Activated CD4-positive, alpha-beta T cell treated with anti-CD3 and anti-CD28 coated beads, Interleukin-2, amount 10 ng/mL, durations not matched to agents 7 days and 5 days (primary cell): ENCODE results near the gene SLC9A3. TPM values are rescaled to one million over a fixed set of nuclear protein-coding genes. Genes with fewer than 3 reads are reported as not detected.

Experiments
- CTCF ChIA-PET: fragments of 350-600 bp; sonication (Branson Sonifier 250); formaldehyde crosslinking; loops from one replicate; lab custom pipeline; 2021; ENCODE audit warnings: antibody characterized with exemption; lab: Charles Lee
- POLR2A ChIA-PET: fragments of 350-600 bp; sonication (Branson Sonifier 250); formaldehyde crosslinking; loops from one replicate; lab custom pipeline; 2021; ENCODE audit warnings: antibody characterized with exemption; lab: Charles Lee
- DNase-seq: peaks from one replicate; pipeline ENCODE4 v3.0.0-alpha.2; 2020
- H3K27ac Mint-ChIP-seq: one replicate; pipeline ENCODE4 v1.8.0; 2021; ENCODE audit warnings: mild to moderate bottlenecking, moderate library complexity, mixed read lengths
- H3K27me3 Mint-ChIP-seq: one replicate; pipeline ENCODE4 v1.8.0; 2021; ENCODE audit warnings: mixed read lengths
- H3K36me3 Mint-ChIP-seq: one replicate; pipeline ENCODE4 v1.8.0; 2021; ENCODE audit warnings: low read depth, mixed read lengths
- H3K4me1 Mint-ChIP-seq: one replicate; pipeline ENCODE4 v1.8.0; 2021; ENCODE audit warnings: mixed read lengths
- H3K4me3 Mint-ChIP-seq: one replicate; pipeline ENCODE4 v1.8.0; 2021; ENCODE audit warnings: mild to moderate bottlenecking, moderate library complexity, mixed read lengths
- H3K9me3 Mint-ChIP-seq: one replicate; pipeline ENCODE4 v1.8.0; 2021; ENCODE audit warnings: mixed read lengths
- total RNA-seq, 2 experiments: library from RNA; stranded (reverse); gene quantifications; one replicate each; pipeline ENCODE4 v1.2.3, GENCODE V29; 2021

Gene SLC9A3
- total RNA-seq, 2 experiments from 2014 or later, result 1.4 to 2.2 TPM

DNA sequence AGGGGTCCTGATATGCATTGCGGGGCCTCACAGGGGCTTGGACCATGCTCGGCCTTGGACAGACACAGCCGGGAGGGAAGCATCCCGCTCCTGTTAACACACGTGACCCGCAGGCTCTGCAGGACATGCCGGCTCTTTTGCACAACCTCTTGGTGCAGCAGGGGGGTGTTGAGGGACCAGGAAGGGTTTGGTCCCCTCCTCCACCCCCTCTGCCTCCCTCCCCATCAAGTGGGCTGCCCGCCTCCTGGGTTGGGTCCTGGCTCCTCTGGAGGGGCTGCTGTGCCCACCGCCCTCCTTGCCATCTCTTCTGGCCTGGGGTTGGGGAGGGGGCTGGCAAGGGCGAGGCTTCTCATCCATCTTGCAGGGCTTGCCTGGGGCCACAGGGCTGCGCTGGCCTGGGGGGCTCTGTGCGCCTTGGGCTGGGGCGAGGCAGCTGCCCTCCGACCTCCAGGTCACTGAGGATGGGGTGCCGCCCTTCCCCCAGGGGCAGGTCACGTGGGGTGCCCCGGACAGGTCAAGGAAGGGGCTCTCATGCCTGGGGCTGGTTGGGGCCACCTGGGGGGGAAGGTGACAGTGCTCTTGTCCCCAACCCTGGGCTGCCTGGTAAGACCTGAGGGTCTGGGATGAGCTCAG lies 16.8 kb upstream of the SLC9A3 start:
- POLR2A ChIA-PET, result no interaction called here
- DNase-seq, result no peak
- no peaks in the 10 kb centered on the region for H3K36me3 Mint-ChIP-seq
- H3K4me1 Mint-ChIP-seq, result peaks cover 13% of the 10 kb centered on the region
- H3K27ac Mint-ChIP-seq, result no peak overlapping the region
- CTCF ChIA-PET, result interaction anchor here (1.3 to 1.7 kb wide), 2 partner anchors 10 to 13 kb away, joined by 3 read pairs; no protein-coding TSS in a partner anchor
- H3K27me3 Mint-ChIP-seq, result no peaks in the 10 kb centered on the region
- no peaks in the 10 kb centered on the region for H3K9me3 Mint-ChIP-seq
- H3K4me3 Mint-ChIP-seq, result no peak overlapping the region

DNA sequence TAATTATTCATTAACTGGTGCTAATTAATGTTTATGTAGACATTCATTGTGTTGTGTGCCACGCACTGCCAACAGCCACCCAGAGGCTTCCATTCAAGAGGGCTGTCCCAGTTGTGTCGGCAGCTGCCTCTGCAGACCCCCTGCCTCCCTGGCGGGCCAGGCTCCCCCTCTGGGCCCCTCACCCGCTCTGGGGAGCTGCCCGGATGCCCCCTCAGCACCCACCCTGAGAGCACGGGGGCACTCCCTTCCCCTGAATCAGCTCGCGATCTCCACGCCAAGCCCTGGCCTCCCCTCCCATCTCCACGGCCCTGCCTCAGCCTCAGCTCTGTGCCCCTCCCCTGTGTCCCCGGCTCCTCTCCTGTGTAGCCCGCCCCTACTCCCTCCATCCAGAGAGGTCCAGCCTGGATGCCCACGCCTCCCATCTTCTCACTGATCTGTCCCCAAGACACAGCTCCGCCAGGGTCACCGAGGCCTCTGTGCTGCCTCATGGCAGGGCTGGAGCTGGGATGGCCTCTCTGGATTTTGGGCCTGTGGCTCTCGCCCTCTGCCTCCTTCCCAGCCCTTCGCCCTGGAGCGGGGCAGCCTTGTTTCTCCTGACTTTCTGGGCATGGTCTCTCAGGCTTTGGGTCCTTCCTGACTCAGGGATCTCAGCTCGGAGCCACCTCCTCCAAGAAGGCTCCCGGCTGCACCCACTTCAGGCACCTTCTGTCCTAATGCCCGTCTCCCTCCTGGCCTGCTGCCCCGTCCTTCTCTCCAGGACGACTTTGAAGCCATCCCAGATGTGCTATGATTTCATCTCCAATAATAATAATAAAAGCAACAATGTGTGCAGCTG lies 16.0 kb upstream of the SLC9A3 start:
- H3K36me3 Mint-ChIP-seq, result no peaks in the 10 kb centered on the region
- H3K4me3 Mint-ChIP-seq, result no peak overlapping the region
- H3K9me3 Mint-ChIP-seq, result no peaks in the 10 kb centered on the region
- CTCF ChIA-PET, result interaction anchor here (1.3 to 1.7 kb wide), 3 partner anchors 9 to 21 kb away, joined by 3 read pairs; no protein-coding TSS in a partner anchor
- DNase-seq, result no peak
- H3K4me1 Mint-ChIP-seq, result peaks cover 13% of the 10 kb centered on the region
- POLR2A ChIA-PET, result no interaction called here
- H3K27me3 Mint-ChIP-seq, result no peaks in the 10 kb centered on the region
- no peak overlapping the region for H3K27ac Mint-ChIP-seq

DNA sequence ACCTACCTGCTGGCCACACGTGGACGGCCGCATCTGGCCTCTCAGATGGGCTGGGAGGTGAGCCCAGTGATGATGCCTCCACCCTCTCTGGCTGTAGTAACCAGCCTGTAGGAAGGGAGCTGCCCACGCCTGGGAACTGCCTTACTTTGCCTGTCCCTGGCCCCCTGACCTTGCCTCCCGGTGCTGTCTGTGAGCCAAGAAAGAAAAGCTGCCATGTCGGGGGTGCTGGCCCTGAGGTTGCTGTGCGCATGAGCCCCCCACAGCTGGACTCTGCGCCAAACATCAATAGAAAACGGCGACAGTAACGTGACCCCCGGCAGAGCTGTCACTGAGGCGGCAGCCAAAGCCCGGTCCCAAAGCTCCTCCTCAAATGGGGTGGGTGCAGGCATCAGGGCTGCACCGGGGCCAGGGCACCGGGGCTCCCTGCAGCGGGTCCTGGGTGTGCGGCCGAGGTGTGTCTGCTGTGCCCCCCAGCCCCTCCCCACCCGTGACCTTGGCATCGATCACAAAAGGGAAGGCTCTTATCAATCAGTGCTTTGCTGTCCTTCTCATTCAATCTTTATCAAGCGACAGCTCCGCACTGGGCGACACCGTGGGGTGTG lies 15.3 kb upstream of the SLC9A3 start:
- no peaks in the 10 kb centered on the region for H3K36me3 Mint-ChIP-seq
- H3K27me3 Mint-ChIP-seq, result no peaks in the 10 kb centered on the region
- peaks cover 12% of the 10 kb centered on the region for H3K4me1 Mint-ChIP-seq
- no peak for DNase-seq
- POLR2A ChIA-PET, result no interaction called here
- H3K4me3 Mint-ChIP-seq, result no peak overlapping the region
- no peaks in the 10 kb centered on the region for H3K9me3 Mint-ChIP-seq
- CTCF ChIA-PET, result interaction anchor here (1.3 to 1.7 kb wide), 2 partner anchors 8 to 22 kb away, joined by 3 read pairs; no protein-coding TSS in a partner anchor
- no peak overlapping the region for H3K27ac Mint-ChIP-seq

DNA sequence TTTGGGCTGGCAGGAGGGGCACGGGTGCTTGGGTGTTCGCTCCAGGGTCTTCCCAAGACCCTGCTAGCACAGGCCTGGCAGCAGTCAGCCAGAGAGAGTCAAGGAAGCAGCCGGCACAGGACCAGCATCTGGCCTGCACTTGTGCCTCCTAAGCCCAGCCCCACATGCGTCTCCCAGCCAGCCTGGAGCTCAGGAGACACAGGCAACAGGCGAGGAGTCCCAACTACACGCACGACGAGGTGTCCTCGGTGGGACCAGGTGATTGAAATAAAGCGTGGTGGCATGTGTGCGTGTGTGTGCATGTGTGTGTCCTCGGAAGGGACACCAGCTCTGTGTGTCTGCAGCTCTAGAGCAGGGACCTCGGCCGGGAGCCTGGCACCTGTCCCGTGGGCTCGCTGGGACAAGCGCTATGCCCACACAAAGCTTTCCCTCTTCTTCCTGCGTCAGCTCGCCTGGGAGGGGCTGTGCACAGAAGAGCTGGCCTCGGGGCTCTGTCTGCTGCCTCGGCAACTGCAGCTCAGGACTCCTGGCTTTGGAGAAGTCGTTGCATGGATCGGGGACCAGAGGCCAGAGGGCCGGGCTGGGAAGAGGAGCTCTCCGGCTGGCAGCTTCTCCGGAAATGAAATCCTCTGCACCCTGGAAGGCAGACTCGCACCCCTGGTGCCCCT lies 14.7 kb upstream of the SLC9A3 start:
- no peak for DNase-seq
- no peak overlapping the region for H3K4me3 Mint-ChIP-seq
- H3K27me3 Mint-ChIP-seq, result no peaks in the 10 kb centered on the region
- POLR2A ChIA-PET, result no interaction called here
- H3K27ac Mint-ChIP-seq, result no peak overlapping the region
- CTCF ChIA-PET, result interaction anchor here (1.3 to 1.7 kb wide), 2 partner anchors 8 to 23 kb away, joined by 3 read pairs; no protein-coding TSS in a partner anchor
- no peaks in the 10 kb centered on the region for H3K9me3 Mint-ChIP-seq
- no peaks in the 10 kb centered on the region for H3K36me3 Mint-ChIP-seq
- peaks cover 9% of the 10 kb centered on the region for H3K4me1 Mint-ChIP-seq

DNA sequence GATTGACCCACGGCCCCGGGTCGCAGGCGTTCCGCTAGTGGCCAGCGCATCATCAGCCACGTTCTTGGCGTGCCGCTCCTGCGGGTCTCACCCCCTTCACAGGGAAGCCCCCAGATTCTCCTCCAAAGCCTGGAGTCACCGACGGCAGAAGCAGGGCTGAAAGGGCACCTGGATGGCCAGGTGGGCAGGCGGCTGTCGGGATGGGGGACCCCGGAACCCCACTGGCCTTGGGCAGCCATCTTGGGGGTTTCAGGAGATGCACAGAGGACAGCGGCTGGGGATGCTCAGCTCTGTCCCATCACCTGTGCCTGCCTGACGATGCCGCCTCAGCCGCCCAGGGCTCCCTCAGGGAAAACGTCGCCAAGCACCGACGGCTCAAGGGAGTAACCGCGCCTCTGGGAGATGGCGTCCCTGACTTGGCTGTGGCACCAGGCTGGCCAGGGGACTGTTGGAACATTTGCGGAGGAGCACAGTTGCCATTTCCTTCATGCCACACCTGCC lies 14.1 kb upstream of the SLC9A3 start:
- Mint-ChIP-seq H3K9me3 (no peaks in the 10 kb centered on the region), H3K27ac (no peak overlapping the region), H3K4me1 (peaks cover 3% of the 10 kb centered on the region), H3K27me3 (no peaks in the 10 kb centered on the region), H3K4me3 (no peak overlapping the region), H3K36me3 (no peaks in the 10 kb centered on the region)
- POLR2A ChIA-PET, result no interaction called here
- DNase-seq, result no peak
- CTCF ChIA-PET, result no interaction called here

DNA sequence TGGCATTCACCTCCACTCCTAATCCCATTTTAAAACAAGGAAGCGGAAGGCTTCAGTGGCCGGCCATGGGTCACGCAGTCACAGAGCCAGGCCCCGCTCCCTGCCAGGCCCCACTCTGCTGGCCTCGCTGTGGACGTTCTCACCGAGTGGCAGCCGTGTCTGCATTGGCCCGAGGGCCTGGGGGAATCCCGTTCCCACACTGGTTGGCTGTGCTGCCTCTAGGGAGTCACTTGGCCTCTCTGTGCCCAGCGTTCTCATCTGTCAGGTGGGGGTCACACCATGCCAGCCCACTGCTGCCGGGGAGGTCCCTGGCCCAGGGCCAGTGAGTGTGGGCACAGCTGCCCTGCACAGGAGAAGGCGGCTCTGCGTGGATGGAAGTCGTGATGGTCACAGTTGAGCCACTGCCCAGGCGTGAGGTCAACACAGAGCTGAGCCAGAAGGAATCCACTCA lies 13.4 kb upstream of the SLC9A3 start:
- H3K4me1 Mint-ChIP-seq, result no peaks in the 10 kb centered on the region
- no peaks in the 10 kb centered on the region for H3K9me3 Mint-ChIP-seq
- H3K4me3 Mint-ChIP-seq, result no peak overlapping the region
- ChIA-PET CTCF (no interaction called here), POLR2A (no interaction called here)
- H3K27me3 Mint-ChIP-seq, result no peaks in the 10 kb centered on the region
- H3K36me3 Mint-ChIP-seq, result no peaks in the 10 kb centered on the region
- DNase-seq, result no peak
- no peak overlapping the region for H3K27ac Mint-ChIP-seq

DNA sequence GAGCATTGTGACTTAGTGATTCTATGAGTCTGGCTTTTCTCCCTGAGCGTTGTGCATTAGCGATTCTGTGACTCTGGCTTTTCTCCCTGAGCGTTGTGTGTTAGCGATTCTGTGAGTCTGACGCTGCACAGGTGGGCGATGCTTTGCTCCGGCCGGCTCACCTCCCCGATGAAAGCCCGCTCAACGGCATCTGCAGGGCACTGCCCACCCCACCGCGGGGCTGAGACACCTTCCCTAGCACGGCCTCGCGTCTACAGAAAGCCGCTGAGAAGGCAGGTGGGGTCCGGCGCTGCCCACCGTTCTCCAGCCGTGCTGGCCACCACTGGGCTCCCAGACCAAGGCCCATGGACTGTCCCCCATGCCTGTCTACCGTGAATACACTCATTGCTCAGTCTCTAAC lies 12.8 kb upstream of the SLC9A3 start:
- H3K9me3 Mint-ChIP-seq, result no peaks in the 10 kb centered on the region
- no peak for DNase-seq
- H3K4me3 Mint-ChIP-seq, result no peak overlapping the region
- no peaks in the 10 kb centered on the region for H3K4me1 Mint-ChIP-seq
- no peak overlapping the region for H3K27ac Mint-ChIP-seq
- no peaks in the 10 kb centered on the region for H3K36me3 Mint-ChIP-seq
- H3K27me3 Mint-ChIP-seq, result no peaks in the 10 kb centered on the region
- POLR2A ChIA-PET, result no interaction called here
- CTCF ChIA-PET, result no interaction called here

DNA sequence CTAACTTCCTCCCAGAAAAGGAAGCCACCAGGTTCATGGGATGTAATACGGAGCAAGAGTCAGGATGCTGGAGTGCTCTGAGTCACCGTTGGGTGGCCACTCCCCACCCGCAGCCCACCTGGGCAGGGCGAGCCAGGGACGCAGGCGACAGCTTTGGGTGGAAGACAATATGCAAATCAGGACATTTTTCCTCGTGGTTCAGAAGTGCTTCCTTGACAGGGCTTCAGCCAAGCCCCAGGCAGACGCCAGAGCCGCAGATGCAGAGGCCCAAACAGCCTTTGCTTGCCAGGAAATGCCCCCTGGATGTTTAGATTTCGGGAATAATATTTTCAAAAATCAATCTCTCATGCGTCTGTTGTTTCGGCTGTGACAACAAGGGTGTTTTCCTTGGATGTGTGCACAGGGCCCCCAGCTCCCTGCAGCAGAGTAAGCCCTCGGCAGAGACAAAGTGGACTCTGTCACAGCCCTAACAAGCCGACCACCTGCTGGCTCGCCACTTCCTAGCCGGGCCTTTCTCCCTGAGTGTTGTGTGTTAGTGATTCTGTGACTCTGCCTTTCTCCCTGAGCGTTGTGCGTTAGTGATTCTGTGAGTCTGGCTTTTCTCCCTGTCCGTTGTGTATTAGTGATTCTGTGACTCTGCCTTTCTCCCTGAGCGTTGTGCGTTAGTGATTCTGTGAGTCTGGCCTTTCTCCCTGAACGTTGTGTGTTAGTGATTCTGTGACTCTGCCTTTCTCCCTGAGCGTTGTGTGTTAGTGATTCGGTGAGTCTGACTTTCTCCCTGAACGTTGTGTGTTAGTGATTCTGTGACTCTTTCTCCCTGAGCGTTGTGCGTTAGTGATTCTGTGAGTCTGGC lies 11.8 kb upstream of the SLC9A3 start:
- Mint-ChIP-seq H3K9me3 (no peaks in the 10 kb centered on the region), H3K36me3 (no peaks in the 10 kb centered on the region), H3K4me3 (no peak overlapping the region), H3K27ac (no peak overlapping the region), H3K27me3 (peaks cover 5% of the 10 kb centered on the region), H3K4me1 (no peaks in the 10 kb centered on the region)
- POLR2A ChIA-PET, result no interaction called here
- no peak for DNase-seq
- CTCF ChIA-PET, result interaction anchor here (0.6 kb wide), 1 partner anchor 17 kb away, joined by 3 read pairs; no protein-coding TSS in a partner anchor

DNA sequence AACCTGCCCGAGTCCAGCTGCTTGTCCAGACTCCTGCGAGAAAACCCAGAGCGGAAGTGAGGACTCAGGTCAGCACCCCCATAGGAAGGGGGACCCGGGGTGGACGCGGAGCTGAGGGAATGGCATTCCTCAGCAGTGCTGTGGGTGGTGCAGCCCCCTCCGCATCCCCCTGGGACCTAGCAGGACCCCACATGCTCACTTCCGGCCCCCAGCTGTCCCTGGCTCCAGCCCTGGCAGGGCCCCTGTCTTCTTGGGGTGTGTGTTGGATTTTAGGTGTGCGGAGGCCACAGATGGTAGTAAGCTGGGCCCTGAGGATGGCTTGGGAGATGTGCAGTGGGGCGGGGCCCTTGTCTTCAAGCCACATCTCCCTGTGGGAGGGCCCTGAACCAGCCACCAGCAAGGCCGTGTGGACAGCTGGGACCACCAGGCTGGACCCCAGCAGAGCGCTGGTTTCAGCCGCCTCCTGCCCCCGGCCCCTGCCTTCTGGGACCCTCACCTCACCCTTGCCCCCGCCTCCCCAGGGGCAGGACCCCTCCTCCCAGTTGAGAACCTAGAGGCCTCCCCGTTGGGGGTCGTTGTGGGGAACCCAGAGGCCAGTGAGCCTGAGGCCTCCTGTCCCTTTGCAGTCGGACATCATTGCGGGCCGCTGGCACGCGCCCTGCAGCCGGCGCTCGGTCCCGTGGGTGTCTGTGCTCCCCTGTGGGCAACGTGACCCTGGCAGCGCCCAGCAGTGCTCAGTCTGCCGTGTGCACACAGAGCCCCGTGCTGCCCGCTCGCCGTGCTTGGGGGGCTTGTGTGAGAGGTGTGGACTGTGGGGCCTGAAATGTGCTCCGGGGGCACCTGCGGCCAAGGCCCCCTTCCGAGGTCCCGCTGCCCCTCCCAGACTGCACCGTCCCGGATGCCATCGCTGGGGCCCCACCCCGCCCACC lies 10.8 kb upstream of the SLC9A3 start:
- H3K4me3 Mint-ChIP-seq, result no peak overlapping the region
- H3K36me3 Mint-ChIP-seq, result no peaks in the 10 kb centered on the region
- DNase-seq, result no peak
- peaks cover 2% of the 10 kb centered on the region for H3K4me1 Mint-ChIP-seq
- peaks cover 14% of the 10 kb centered on the region for H3K27me3 Mint-ChIP-seq
- H3K9me3 Mint-ChIP-seq, result no peaks in the 10 kb centered on the region
- POLR2A ChIA-PET, result no interaction called here
- H3K27ac Mint-ChIP-seq, result no peak overlapping the region
- CTCF ChIA-PET, result interaction anchor here (0.6 to 0.9 kb wide), 2 partner anchors 10 to 16 kb away, joined by 3 read pairs; no protein-coding TSS in a partner anchor

DNA sequence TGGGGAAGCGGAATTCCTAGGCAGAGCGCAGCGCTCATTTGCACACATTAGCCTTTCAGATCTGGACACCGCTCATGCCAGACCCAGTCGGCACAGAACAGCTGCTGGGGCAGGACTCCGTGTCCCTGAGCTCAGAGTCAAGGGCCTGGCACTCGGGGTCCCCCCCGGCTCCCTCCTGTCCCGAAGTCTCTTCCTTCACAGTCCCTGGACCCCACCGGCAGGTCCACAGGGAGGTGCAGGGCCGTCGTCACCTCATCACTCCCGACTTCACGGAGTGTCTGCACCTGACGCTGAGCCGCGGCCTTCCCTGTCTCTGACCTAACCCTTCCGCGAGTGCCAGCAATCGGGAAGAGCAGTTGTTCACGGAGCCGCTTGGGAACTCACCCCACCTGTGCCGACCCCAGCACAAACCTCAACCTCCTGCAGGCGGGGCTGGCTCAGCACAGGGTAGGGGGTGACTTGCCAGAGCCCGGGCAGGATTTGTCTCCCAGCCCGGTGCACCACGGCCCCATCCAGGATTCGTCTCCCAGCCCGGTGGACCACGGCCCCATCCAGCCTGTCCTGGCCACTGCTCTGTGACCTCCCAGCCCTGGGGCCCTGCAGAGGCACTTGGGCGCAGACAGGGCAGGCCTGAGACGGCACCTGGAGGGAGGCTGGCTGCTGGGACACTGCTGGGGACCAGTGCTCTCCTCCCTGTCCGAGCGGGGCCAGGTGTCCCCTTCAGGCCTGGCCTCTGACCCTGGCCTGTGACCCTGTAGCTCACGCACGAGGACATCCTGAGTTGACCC lies 9.9 kb upstream of the SLC9A3 start:
- H3K27ac Mint-ChIP-seq, result no peak overlapping the region
- no peak overlapping the region for H3K4me3 Mint-ChIP-seq
- CTCF ChIA-PET, result interaction anchor here (0.6 to 2.6 kb wide), 3 partner anchors 11 to 26 kb away, joined by 3 to 5 read pairs (median 4); no protein-coding TSS in a partner anchor
- DNase-seq, result no peak
- POLR2A ChIA-PET, result no interaction called here
- H3K9me3 Mint-ChIP-seq, result no peaks in the 10 kb centered on the region
- H3K36me3 Mint-ChIP-seq, result no peaks in the 10 kb centered on the region
- H3K4me1 Mint-ChIP-seq, result peaks cover 9% of the 10 kb centered on the region
- peaks cover 21% of the 10 kb centered on the region for H3K27me3 Mint-ChIP-seq
